Measurements from ENCODE around the gene MACROD2.

DNA sequence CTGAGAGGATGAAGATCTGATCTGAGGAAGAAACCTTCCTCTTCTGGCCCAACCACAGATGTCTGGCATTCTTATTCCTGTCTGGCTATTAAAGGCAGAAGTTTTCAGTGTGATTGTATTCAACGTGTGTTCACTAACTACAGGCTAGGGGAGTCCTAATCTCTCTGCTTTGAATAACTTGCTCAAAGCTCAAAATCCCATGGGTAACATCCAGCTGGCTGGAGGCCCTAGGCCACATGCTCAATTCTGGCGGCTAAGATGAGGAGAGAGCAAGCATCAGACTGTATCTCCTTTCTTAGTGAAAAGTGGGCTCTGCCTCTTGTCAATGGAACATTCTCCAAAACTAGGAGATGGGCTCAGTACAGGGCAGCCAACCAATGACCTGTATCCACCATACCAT, 2099.9 kb downstream of the MACROD2 start:
- TF ChIP-seq, protein P1, sequence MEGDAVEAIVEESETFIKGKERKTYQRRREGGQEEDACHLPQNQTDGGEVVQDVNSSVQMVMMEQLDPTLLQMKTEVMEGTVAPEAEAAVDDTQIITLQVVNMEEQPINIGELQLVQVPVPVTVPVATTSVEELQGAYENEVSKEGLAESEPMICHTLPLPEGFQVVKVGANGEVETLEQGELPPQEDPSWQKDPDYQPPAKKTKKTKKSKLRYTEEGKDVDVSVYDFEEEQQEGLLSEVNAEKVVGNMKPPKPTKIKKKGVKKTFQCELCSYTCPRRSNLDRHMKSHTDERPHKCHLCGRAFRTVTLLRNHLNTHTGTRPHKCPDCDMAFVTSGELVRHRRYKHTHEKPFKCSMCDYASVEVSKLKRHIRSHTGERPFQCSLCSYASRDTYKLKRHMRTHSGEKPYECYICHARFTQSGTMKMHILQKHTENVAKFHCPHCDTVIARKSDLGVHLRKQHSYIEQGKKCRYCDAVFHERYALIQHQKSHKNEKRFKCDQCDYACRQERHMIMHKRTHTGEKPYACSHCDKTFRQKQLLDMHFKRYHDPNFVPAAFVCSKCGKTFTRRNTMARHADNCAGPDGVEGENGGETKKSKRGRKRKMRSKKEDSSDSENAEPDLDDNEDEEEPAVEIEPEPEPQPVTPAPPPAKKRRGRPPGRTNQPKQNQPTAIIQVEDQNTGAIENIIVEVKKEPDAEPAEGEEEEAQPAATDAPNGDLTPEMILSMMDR (IDR thresholded peaks at IDR 0.05) = no peak
- no peak for TF ChIP-seq POLR2A (IDR thresholded peaks at IDR 0.05)

Measured in uterus (tissue), 2 donors.